Mesendoderm (in vitro differentiated cells): ENCODE data around the gene DNAL1.
A peak's percentile ranks its signal among the peaks of the same experiment; 100 is the strongest.

ENCODE experiments used
- DNase-seq: peaks from one replicate; pipeline ENCODE4 v3.0.0; 2013
- H2AK5ac ChIP-seq: 2 replicates; pipeline ENCODE4 v1.6.1; 2013; ENCODE audit warnings: low read length, inconsistent platforms
- H2BK120ac ChIP-seq: 2 replicates; pipeline ENCODE4 v1.6.1; 2013; ENCODE audit warnings: low read depth, mild to moderate bottlenecking, low read length, moderate library complexity, mixed read lengths
- H2BK15ac ChIP-seq: replicated peaks from 2 replicates; pipeline ENCODE4 v1.6.1; 2013; ENCODE audit warnings: low read depth, mild to moderate bottlenecking, moderate library complexity
- H2BK5ac ChIP-seq: 2 replicates; pipeline ENCODE4 v1.6.1; 2013; ENCODE audit warnings: low read length, inconsistent platforms
- H3K18ac ChIP-seq: 2 replicates; pipeline ENCODE4 v1.6.1; 2013; ENCODE audit warnings: mild to moderate bottlenecking, low read length, mixed read lengths
- H3K23ac ChIP-seq: one replicate; pipeline ENCODE4 v1.6.1; 2013; ENCODE audit warnings: low read length
- H3K27ac ChIP-seq: 2 replicates; pipeline ENCODE4 v1.5.1; 2013; ENCODE audit warnings: low read depth, mild to moderate bottlenecking, inconsistent platforms, low read length, moderate library complexity
- H3K27me3 ChIP-seq: 2 replicates; pipeline ENCODE4 v1.6.1; 2013; ENCODE audit warnings: low read length, control low read depth, mild to moderate bottlenecking, inconsistent platforms; ENCODE audit not compliant: insufficient read depth, poor library complexity
- H3K36me3 ChIP-seq: 2 replicates; pipeline ENCODE4 v1.6.1; 2013; ENCODE audit warnings: low read length, inconsistent platforms; ENCODE audit not compliant: control insufficient read depth, insufficient read depth
- H3K4ac ChIP-seq: one replicate; pipeline ENCODE4 v1.6.1; 2013; ENCODE audit warnings: low read depth, mild to moderate bottlenecking, low read length, moderate library complexity
- H3K4me1 ChIP-seq: 2 replicates; pipeline ENCODE4 v1.6.1; 2013; ENCODE audit warnings: low read depth, low read length, inconsistent platforms; ENCODE audit not compliant: control insufficient read depth
- H3K4me2 ChIP-seq: 2 replicates; pipeline ENCODE4 v1.6.1; 2013; ENCODE audit warnings: low read length
- H3K4me3 ChIP-seq: 2 replicates; pipeline ENCODE4 v1.5.1; 2013; ENCODE audit warnings: mild to moderate bottlenecking, low read length
- H3K56ac ChIP-seq: one replicate; pipeline ENCODE4 v1.6.1; 2013; ENCODE audit warnings: low read length
- H3K79me1 ChIP-seq: 2 replicates; pipeline ENCODE4 v1.6.1; 2013; ENCODE audit warnings: low read length, inconsistent platforms
- H3K79me2 ChIP-seq: 2 replicates; pipeline ENCODE4 v1.6.1; 2013; ENCODE audit warnings: mild to moderate bottlenecking, low read length; ENCODE audit not compliant: control insufficient read depth, insufficient read depth
- H3K9ac ChIP-seq: 2 replicates; pipeline ENCODE4 v1.6.1; 2013; ENCODE audit warnings: low read length, inconsistent platforms
- H4K5ac ChIP-seq: one replicate; pipeline ENCODE4 v1.6.1; 2013; ENCODE audit warnings: low read length
- H4K8ac ChIP-seq: one replicate; pipeline ENCODE4 v1.6.1; 2013; ENCODE audit warnings: low read depth, mild to moderate bottlenecking, control low read depth, low read length, moderate library complexity
- WGBS: extraction: QIAGEN DNeasy Blood & Tissue Kit; methylation state at CpG from one replicate; pipeline ENCODE4 v1.1.7; 2013; ENCODE audit warnings: low lambda C conversion rate, missing lambda C conversion rate; ENCODE audit not compliant: insufficient coverage; ENCODE audit errors: extremely low coverage; 5-methylcytosine and 5-hydroxymethylcytosine counted together

DNAL1 gene

DNA sequence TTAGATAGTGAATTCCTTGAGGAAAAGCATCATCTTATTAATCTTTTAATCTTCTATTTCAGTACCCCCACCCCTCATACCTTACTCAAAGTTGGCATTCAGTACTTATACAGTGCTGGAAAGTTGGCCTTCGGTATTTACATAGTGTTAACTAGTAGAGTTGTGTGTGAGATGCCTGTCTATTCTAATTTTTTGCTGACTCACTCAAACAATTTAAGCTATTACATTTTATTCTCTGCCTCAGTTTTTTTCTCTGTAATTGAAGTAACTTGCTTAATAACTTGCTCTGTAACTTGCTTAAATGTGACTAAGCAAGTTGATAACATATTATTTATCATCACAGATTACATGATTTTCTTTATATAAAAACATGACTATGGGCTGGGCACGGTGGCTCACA is 20.3 kb downstream of the DNAL1 start:
- WGBS, result no CpG with 5 or more reads among the region's 2 CpGs

DNA sequence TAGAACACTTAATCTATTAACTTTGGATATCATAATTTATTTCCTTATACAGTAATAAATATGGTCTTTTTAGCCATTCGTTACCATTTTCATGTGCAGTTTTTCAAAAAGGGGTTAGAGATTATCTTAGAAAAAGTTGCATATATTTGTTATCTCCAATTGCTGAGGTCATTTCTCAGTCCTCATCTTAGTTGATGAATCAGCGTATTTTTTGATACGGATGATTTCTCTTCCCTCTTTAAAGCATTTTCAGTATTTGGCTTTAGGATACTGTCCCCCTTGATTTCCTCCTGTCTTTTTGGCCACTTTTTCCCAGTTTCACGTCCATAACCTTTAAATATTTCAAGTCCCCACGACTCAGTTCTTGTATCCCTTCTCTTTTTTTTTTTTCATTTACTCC is 21.8 kb downstream of the DNAL1 start:
- Histone ChIP-seq H3K56ac (no peak overlapping the region), H3K27me3 (no peaks in the 10 kb centered on the region), H3K79me2 (no peaks in the 10 kb centered on the region), H3K4me3 (no peak overlapping the region), H2BK5ac (no peak overlapping the region), H2BK120ac (no peak overlapping the region), H3K4me1 (no peaks in the 10 kb centered on the region), H3K23ac (no peak overlapping the region), H3K9ac (no peak overlapping the region), H3K79me1 (no peaks in the 10 kb centered on the region), H3K36me3 (no peaks in the 10 kb centered on the region), H3K4ac (no peak overlapping the region), H4K5ac (no peak overlapping the region), H3K4me2 (no peak overlapping the region), H4K8ac (no peak overlapping the region), H3K18ac (no peak overlapping the region), H2AK5ac (no peak overlapping the region), H3K27ac (no peak overlapping the region), H2BK15ac (no peak overlapping the region)
- no peak for DNase-seq
- 100% methylated on average over 1 of the region's 5 CpGs for WGBS

More for the DNA sequence above, 20.3 kb downstream of the DNAL1 start:
- no peaks in the 10 kb centered on the region for H3K27me3 ChIP-seq
- H4K5ac ChIP-seq, result no peak overlapping the region
- no peak overlapping the region for H2BK120ac ChIP-seq
- H3K4ac ChIP-seq, result no peak overlapping the region
- H3K23ac ChIP-seq, result no peak overlapping the region
- DNase-seq, result peak; percentile 2
- no peak overlapping the region for H3K56ac ChIP-seq
- H2BK5ac ChIP-seq, result no peak overlapping the region
- no peaks in the 10 kb centered on the region for H3K4me1 ChIP-seq
- no peak overlapping the region for H3K4me3 ChIP-seq
- H3K18ac ChIP-seq, result no peak overlapping the region
- no peak overlapping the region for H2BK15ac ChIP-seq
- no peaks in the 10 kb centered on the region for H3K79me2 ChIP-seq
- no peaks in the 10 kb centered on the region for H3K36me3 ChIP-seq
- no peak overlapping the region for H3K27ac ChIP-seq
- no peak overlapping the region for H2AK5ac ChIP-seq
- H3K9ac ChIP-seq, result no peak overlapping the region
- H3K4me2 ChIP-seq, result no peak overlapping the region
- H4K8ac ChIP-seq, result no peak overlapping the region
- no peaks in the 10 kb centered on the region for H3K79me1 ChIP-seq

DNA sequence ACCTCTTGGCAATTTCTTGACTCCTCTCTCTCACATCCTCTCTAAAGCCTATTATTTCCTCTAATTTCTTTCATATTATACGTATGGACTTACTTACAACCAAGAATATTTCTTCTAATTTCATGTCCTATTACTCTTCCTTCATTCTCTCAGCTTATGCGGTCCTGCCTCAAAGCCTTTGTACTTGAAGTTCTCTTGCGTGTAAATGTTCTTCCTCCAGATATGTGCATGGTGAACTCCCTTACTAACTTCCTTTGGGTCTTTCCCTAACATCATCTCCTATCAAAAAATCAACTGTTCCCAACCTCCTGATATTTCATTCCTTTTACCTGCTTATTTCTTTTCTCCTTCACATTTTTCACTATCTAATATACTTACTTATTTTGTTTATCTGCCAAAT is 23.1 kb downstream of the DNAL1 start:
- H3K27me3 ChIP-seq, result no peaks in the 10 kb centered on the region
- no peak overlapping the region for H3K9ac ChIP-seq
- H3K79me1 ChIP-seq, result no peaks in the 10 kb centered on the region
- no peaks in the 10 kb centered on the region for H3K79me2 ChIP-seq
- H3K4ac ChIP-seq, result no peak overlapping the region
- H2BK120ac ChIP-seq, result no peak overlapping the region
- no peak overlapping the region for H2AK5ac ChIP-seq
- no peaks in the 10 kb centered on the region for H3K36me3 ChIP-seq
- H3K23ac ChIP-seq, result no peak overlapping the region
- H3K56ac ChIP-seq, result no peak overlapping the region
- WGBS, result 100% methylated on average over 1 of the region's 3 CpGs
- H3K18ac ChIP-seq, result no peak overlapping the region
- no peak overlapping the region for H2BK15ac ChIP-seq
- no peak overlapping the region for H4K8ac ChIP-seq
- no peak overlapping the region for H3K27ac ChIP-seq
- H3K4me1 ChIP-seq, result no peaks in the 10 kb centered on the region
- H3K4me3 ChIP-seq, result no peak overlapping the region
- H4K5ac ChIP-seq, result no peak overlapping the region
- H2BK5ac ChIP-seq, result no peak overlapping the region
- no peak overlapping the region for H3K4me2 ChIP-seq
- no peak for DNase-seq

DNA sequence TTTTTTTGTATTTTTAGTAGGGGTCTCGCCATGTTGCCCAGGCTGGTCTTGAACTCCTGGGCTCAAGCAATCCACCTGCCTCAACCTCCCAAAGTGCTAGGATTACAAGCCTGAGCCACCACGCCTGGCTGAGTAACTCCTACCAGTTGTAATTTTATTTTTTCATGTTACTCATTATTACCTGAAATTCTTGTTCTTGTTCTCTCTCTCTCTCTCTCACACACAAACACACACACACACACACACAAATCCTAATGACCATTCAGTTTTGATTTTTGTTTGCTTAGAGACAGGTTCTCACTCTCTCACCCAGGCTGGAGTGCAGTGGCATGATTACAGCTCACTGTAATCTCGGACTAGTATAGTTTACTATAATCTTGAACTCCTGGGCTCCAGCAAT is 30.2 kb downstream of the DNAL1 start:
- Histone ChIP-seq H3K4ac (no peak overlapping the region), H3K18ac (no peak overlapping the region), H3K36me3 (no peaks in the 10 kb centered on the region), H2AK5ac (no peak overlapping the region), H2BK15ac (no peak overlapping the region), H3K23ac (no peak overlapping the region), H2BK5ac (no peak overlapping the region), H3K4me2 (no peak overlapping the region), H3K4me1 (no peaks in the 10 kb centered on the region), H4K5ac (no peak overlapping the region), H2BK120ac (no peak overlapping the region), H3K27me3 (no peaks in the 10 kb centered on the region), H3K79me1 (no peaks in the 10 kb centered on the region), H3K9ac (no peak overlapping the region), H3K56ac (no peak overlapping the region), H4K8ac (no peak overlapping the region), H3K4me3 (no peak overlapping the region), H3K79me2 (no peaks in the 10 kb centered on the region), H3K27ac (no peak overlapping the region)
- no CpG with 5 or more reads among the region's 3 CpGs for WGBS
- DNase-seq, result no peak

DNA sequence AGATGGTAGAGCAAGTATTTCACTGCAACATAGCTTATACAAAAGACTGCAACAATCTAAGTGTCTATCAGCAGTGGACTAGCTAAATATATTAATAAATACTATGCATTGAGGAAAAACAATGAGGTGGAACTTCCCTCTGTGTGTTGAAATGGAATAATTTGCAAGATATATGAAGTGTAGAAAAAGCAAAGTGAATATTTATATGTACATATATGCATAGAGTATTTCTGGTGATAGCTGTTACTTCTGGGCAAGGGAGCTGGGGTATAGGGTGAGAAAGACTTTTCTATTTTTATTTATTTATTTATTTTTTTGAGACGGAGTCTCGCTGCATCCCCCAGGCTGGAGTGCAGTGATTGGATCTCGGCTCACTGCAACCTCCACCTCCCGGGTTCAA is 33.9 kb downstream of the DNAL1 start:
- Histone ChIP-seq H2AK5ac (no peak overlapping the region), H3K4me1 (no peaks in the 10 kb centered on the region), H3K9ac (no peak overlapping the region), H3K27ac (no peak overlapping the region), H2BK120ac (no peak overlapping the region), H3K27me3 (no peaks in the 10 kb centered on the region), H4K8ac (no peak overlapping the region), H3K79me2 (no peaks in the 10 kb centered on the region), H2BK5ac (no peak overlapping the region), H3K56ac (no peak overlapping the region), H3K4me3 (no peak overlapping the region), H3K4me2 (no peak overlapping the region), H3K4ac (no peak overlapping the region), H3K23ac (no peak overlapping the region), H3K18ac (no peak overlapping the region), H3K36me3 (no peaks in the 10 kb centered on the region), H2BK15ac (no peak overlapping the region), H3K79me1 (no peaks in the 10 kb centered on the region), H4K5ac (no peak overlapping the region)
- no peak for DNase-seq
- WGBS, result no CpG with 5 or more reads among the region's 4 CpGs

DNA sequence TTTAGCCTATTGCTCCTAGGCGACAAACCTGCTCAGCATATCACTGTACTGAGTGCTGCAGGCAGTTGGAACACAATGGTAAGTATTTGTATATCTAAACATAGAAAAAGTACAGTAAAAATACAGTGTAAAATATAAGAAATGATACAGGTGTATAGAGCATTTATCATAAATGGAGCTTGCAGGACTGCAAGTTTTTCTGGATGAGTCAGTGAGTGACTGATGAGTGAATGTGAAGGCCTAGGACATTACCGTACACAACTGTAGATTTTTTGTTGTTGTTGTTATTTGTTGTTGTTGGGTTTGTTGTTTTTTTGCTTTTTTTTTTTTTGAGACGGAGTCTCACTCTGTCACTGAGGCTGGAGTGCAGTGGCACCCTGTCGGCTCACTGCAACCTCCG is 36.0 kb downstream of the DNAL1 start:
- H2BK120ac ChIP-seq, result no peak overlapping the region
- H3K4me3 ChIP-seq, result no peak overlapping the region
- H3K79me2 ChIP-seq, result no peaks in the 10 kb centered on the region
- H3K4me1 ChIP-seq, result no peaks in the 10 kb centered on the region
- no peak overlapping the region for H3K9ac ChIP-seq
- H4K5ac ChIP-seq, result no peak overlapping the region
- H2BK15ac ChIP-seq, result no peak overlapping the region
- no peaks in the 10 kb centered on the region for H3K79me1 ChIP-seq
- H3K4me2 ChIP-seq, result no peak overlapping the region
- H3K18ac ChIP-seq, result no peak overlapping the region
- no peak overlapping the region for H3K56ac ChIP-seq
- no peak overlapping the region for H2BK5ac ChIP-seq
- H3K27me3 ChIP-seq, result no peaks in the 10 kb centered on the region
- no peak overlapping the region for H2AK5ac ChIP-seq
- no peaks in the 10 kb centered on the region for H3K36me3 ChIP-seq
- H3K23ac ChIP-seq, result no peak overlapping the region
- DNase-seq, result no peak
- H3K27ac ChIP-seq, result no peak overlapping the region
- no CpG with 5 or more reads among the region's 5 CpGs for WGBS
- no peak overlapping the region for H4K8ac ChIP-seq
- H3K4ac ChIP-seq, result no peak overlapping the region
